Measurements from ENCODE around the gene RGS2.

RGS2 gene

GRCh38 chr1:192766876-192767275, 42.0 kb upstream of the RGS2 start:
- no peak overlapping the region for H3K4me3 ChIP-seq (ENCODE audit: low read length)
- no peak for DNase-seq (ENCODE audit: low read depth)
- TF ChIP-seq CTCF (conservative IDR thresholded peaks at IDR 0.05; ENCODE audit: low read depth, low read length): peak; percentile 28

- TF ChIP-seq CTCF (conservative IDR thresholded peaks at IDR 0.05; ENCODE audit: low read depth, low read length): no peak
- DNase-seq (ENCODE audit: low read depth): no peak
- no peak overlapping the region for H3K4me3 ChIP-seq (ENCODE audit: low read length)
These were observed 41.0 kb upstream of the RGS2 start for GRCh38 chr1:192767798-192768197.

GRCh38 chr1:192768463-192768862, 40.4 kb upstream of the RGS2 start:
- no peak for DNase-seq (ENCODE audit: low read depth)
- no peak overlapping the region for H3K4me3 ChIP-seq (ENCODE audit: low read length)
- no peak for TF ChIP-seq CTCF (conservative IDR thresholded peaks at IDR 0.05; ENCODE audit: low read depth, low read length)

GRCh38 chr1:192771341-192771740, 37.5 kb upstream of the RGS2 start:
- TF ChIP-seq CTCF (conservative IDR thresholded peaks at IDR 0.05; ENCODE audit: low read depth, low read length): no peak
- no peak overlapping the region for H3K4me3 ChIP-seq (ENCODE audit: low read length)
- no peak for DNase-seq (ENCODE audit: low read depth)

- DNase-seq (ENCODE audit: low read depth): no peak
- no peak overlapping the region for H3K4me3 ChIP-seq (ENCODE audit: low read length)
- no peak for TF ChIP-seq CTCF (conservative IDR thresholded peaks at IDR 0.05; ENCODE audit: low read depth, low read length)
These were observed 33.2 kb upstream of the RGS2 start for GRCh38 chr1:192775631-192776030.

- TF ChIP-seq CTCF (conservative IDR thresholded peaks at IDR 0.05; ENCODE audit: low read depth, low read length): no peak
- H3K4me3 ChIP-seq (ENCODE audit: low read length): no peak overlapping the region
- no peak for DNase-seq (ENCODE audit: low read depth)
These were observed 32.6 kb upstream of the RGS2 start for GRCh38 chr1:192776206-192776605.

- H3K4me3 ChIP-seq (ENCODE audit: low read length): no peak overlapping the region
- no peak for DNase-seq (ENCODE audit: low read depth)
- TF ChIP-seq CTCF (conservative IDR thresholded peaks at IDR 0.05; ENCODE audit: low read depth, low read length): no peak
These were observed 31.8 kb upstream of the RGS2 start for GRCh38 chr1:192776998-192777397.
